Suprapubic skin (tissue), 4 donors: ENCODE measurements around the gene INSL6. TPM values are rescaled to one million over a fixed set of nuclear protein-coding genes. Genes with fewer than 3 reads are reported as not detected.
"Not testable (repeated sequence)": the region's sequence is repeated elsewhere in the genome, so short reads cannot be mapped to it uniquely, and the experiment has no call there.

Source experiments
- DNase-seq, 2 donors: peaks; one replicate each; pipeline ENCODE4 v3.0.0-alpha.2; 2019; ENCODE audit warnings: low spot score in 2 of 2
- H3K27ac ChIP-seq: fragments of 200-600 bp; sonication (generic); one replicate; pipeline ENCODE4 v1.5.1; 2019
- H3K27me3 ChIP-seq: fragments of 200-600 bp; sonication (generic); one replicate; pipeline ENCODE4 v1.5.1; 2019
- H3K36me3 ChIP-seq: fragments of 200-600 bp; sonication (generic); one replicate; pipeline ENCODE4 v1.5.1; 2019
- H3K4me1 ChIP-seq: fragments of 200-600 bp; sonication (generic); one replicate; pipeline ENCODE4 v1.5.1; 2019
- H3K4me3 ChIP-seq: fragments of 200-600 bp; sonication (generic); one replicate; pipeline ENCODE4 v1.5.1; 2019; ENCODE audit warnings: mild to moderate bottlenecking
- H3K9me3 ChIP-seq: fragments of 200-600 bp; sonication (generic); one replicate; pipeline ENCODE4 v1.5.1; 2019
- CTCF ChIP-seq, 2 donors: fragments of 200-600 bp in 1 of 2; fragments of 450-650 bp in 1 of 2; sonication (generic) in 1 of 2; IDR thresholded peaks; one replicate each; pipeline ENCODE4 v1.5.1; 2016 to 2019; ENCODE audit warnings: antibody characterized with exemption in 2 of 2, mild to moderate bottlenecking in 1 of 2, moderate library complexity in 1 of 2
- EP300 ChIP-seq: sonication (generic); formaldehyde crosslinking; IDR thresholded peaks from one replicate; pipeline ENCODE4 v1.6.1; 2017; ENCODE audit warnings: antibody characterized with exemption
- POLR2A ChIP-seq, 2 donors: fragments of 450-650 bp; IDR thresholded peaks; one replicate each; pipeline ENCODE4 v1.6.1; 2017; ENCODE audit warnings: antibody characterized with exemption in 2 of 2, mild to moderate bottlenecking in 2 of 2, moderate library complexity in 2 of 2
- POLR2AphosphoS5 ChIP-seq, 3 donors: sonication (generic); formaldehyde crosslinking; IDR thresholded peaks; one replicate each; pipeline ENCODE4 v1.6.1; 2017; ENCODE audit warnings: antibody characterized with exemption in 3 of 3
- WGBS: methylation state at CpG from one replicate; pipeline ENCODE4 v1.1.5; 2018; 5-methylcytosine and 5-hydroxymethylcytosine counted together
- total RNA-seq, 4 donors: library from RNA; depleted of rRNA; stranded (reverse); fragments of >200 nt; gene quantifications; one replicate each; pipeline ENCODE4 v1.1.0, GENCODE V29; 2016

The INSL6 gene
- total RNA-seq, 4 donors from 2014 or later: not detected

- TF ChIP-seq POLR2A (IDR thresholded peaks at IDR 0.05) (no peak), POLR2AphosphoS5 (IDR thresholded peaks at IDR 0.05) (no peak), EP300 (no peak)
- H3K4me3 ChIP-seq: no peak overlapping the region
These were observed 7.9 kb upstream of the INSL6 start for GRCh38 chr9:5193345-5193744.

GRCh38 chr9:5191985-5192384 is 6.5 kb upstream of the INSL6 start:
- Histone ChIP-seq H3K36me3 (no peaks in the 10 kb centered on the region), H3K9me3 (no peaks in the 10 kb centered on the region), H3K4me1 (no peaks in the 10 kb centered on the region), H3K27me3 (peaks cover 13% of the 10 kb centered on the region), H3K4me3 (no peak overlapping the region), H3K27ac (no peak overlapping the region)
- TF ChIP-seq POLR2A (IDR thresholded peaks at IDR 0.05) (no peak), EP300 (no peak), CTCF (IDR thresholded peaks at IDR 0.05) (no peak), POLR2AphosphoS5 (IDR thresholded peaks at IDR 0.05) (no peak)
- WGBS: 82% methylated on average over 3 of the region's 3 CpGs
- DNase-seq: no peak

More at GRCh38 chr9:5193345-5193744, 7.9 kb upstream of the INSL6 start:
- Histone ChIP-seq H3K36me3 (no peaks in the 10 kb centered on the region), H3K9me3 (no peaks in the 10 kb centered on the region), H3K27ac (no peak overlapping the region), H3K4me1 (no peaks in the 10 kb centered on the region), H3K27me3 (peaks cover 9% of the 10 kb centered on the region)
- no peak for DNase-seq
- 57% methylated on average over 2 of the region's 2 CpGs for WGBS

GRCh38 chr9:5188060-5188984 is 2.9 kb upstream of the INSL6 start:
- H3K27ac ChIP-seq: no peak overlapping the region
- 64% methylated on average over 8 of the region's 10 CpGs for WGBS

GRCh38 chr9:5186416-5187169 is 1.2 kb upstream of the INSL6 start:
- no peak overlapping the region for H3K27ac ChIP-seq

More at GRCh38 chr9:5188060-5188984, 2.9 kb upstream of the INSL6 start:
- no peaks in the 10 kb centered on the region for H3K36me3 ChIP-seq
- TF ChIP-seq POLR2A (IDR thresholded peaks at IDR 0.05) (no peak), CTCF (IDR thresholded peaks at IDR 0.05) (no peak)
- H3K4me1 ChIP-seq: no peaks in the 10 kb centered on the region
- no peaks in the 10 kb centered on the region for H3K9me3 ChIP-seq
- no peak overlapping the region for H3K4me3 ChIP-seq
- peaks cover 13% of the 10 kb centered on the region for H3K27me3 ChIP-seq
- DNase-seq: no peak

GRCh38 chr9:5184776-5185175 is 663 bp downstream of the INSL6 start:
- Histone ChIP-seq H3K4me1 (no peaks in the 10 kb centered on the region), H3K9me3 (no peaks in the 10 kb centered on the region), H3K4me3 (no peak overlapping the region), H3K27me3 (peaks cover 8% of the 10 kb centered on the region), H3K36me3 (no peaks in the 10 kb centered on the region), H3K27ac (no peak overlapping the region)
- WGBS: 95% methylated on average over 2 of the region's 2 CpGs
- no peak for DNase-seq
- TF ChIP-seq CTCF (IDR thresholded peaks at IDR 0.05) (no peak), POLR2AphosphoS5 (IDR thresholded peaks at IDR 0.05) (no peak), POLR2A (IDR thresholded peaks at IDR 0.05) (no peak), EP300 (no peak)

More at GRCh38 chr9:5186416-5187169, 1.2 kb upstream of the INSL6 start:
- no peak for DNase-seq
- Histone ChIP-seq H3K4me1 (no peaks in the 10 kb centered on the region), H3K4me3 (no peak overlapping the region), H3K9me3 (no peaks in the 10 kb centered on the region), H3K27me3 (peaks cover 13% of the 10 kb centered on the region), H3K36me3 (no peaks in the 10 kb centered on the region)
- TF ChIP-seq POLR2AphosphoS5 (IDR thresholded peaks at IDR 0.05) (no peak), CTCF (IDR thresholded peaks at IDR 0.05) (peak; percentile 48 to 61)
- 33% methylated on average over 8 of the region's 8 CpGs for WGBS

- not testable (repeated sequence) for H3K9me3 ChIP-seq, H3K4me3 ChIP-seq, DNase-seq, H3K27me3 ChIP-seq, H3K27ac ChIP-seq, H3K36me3 ChIP-seq, H3K4me1 ChIP-seq
- 93% methylated on average over 2 of the region's 2 CpGs for WGBS
These were observed 4.8 kb downstream of the INSL6 start for GRCh38 chr9:5180631-5181030.
